Caco-2 (cell line): ENCODE measurements around the gene PPP1R13B. TPM values are rescaled to one million over a fixed set of nuclear protein-coding genes. Genes with fewer than 3 reads are reported as not detected.

ENCODE experiments used
- BruUV-seq: library from RNA; stranded (reverse); fragments of 400-500 nt; replicated peaks from 2 replicates; lab custom pipeline; 2021; lab: Mats Ljungman, UMichigan
- CTCF ChIA-PET: fragments of 300-600 bp; sonication (Branson Sonifier 250); formaldehyde crosslinking; loops from one replicate; lab custom pipeline; 2022; ENCODE audit warnings: antibody characterized with exemption; lab: Charles Lee
- POLR2A ChIA-PET: fragments of 300-600 bp; sonication (Branson Sonifier 250); formaldehyde crosslinking; loops from one replicate; lab custom pipeline; 2022; ENCODE audit warnings: antibody characterized with exemption; lab: Charles Lee
- DNase-seq, 2 experiments: peaks; one replicate each; pipeline versions ENCODE4 v3.0.0 to v3.0.0-alpha.2; 2020 to 2022
- H3K27me3 ChIP-seq: replicated peaks from 2 replicates; pipeline ENCODE4 v1.6.0; 2011; ENCODE audit warnings: low read length; ENCODE audit not compliant: control insufficient read depth, insufficient read depth
- H3K36me3 ChIP-seq: 2 replicates; pipeline ENCODE4 v1.5.1; 2011; ENCODE audit warnings: low read length; ENCODE audit not compliant: control insufficient read depth, insufficient read depth
- H3K4me1 ChIP-seq: fragments of 250-450 bp; sonication (Bioruptor Pico); 2 replicates; pipeline ENCODE4 v1.5.1; 2020; ENCODE audit warnings: mild to moderate bottlenecking
- H3K4me3 ChIP-seq: 2 replicates; pipeline ENCODE4 v1.5.1; 2011; ENCODE audit warnings: low read depth, mild to moderate bottlenecking, control low read depth, low read length
- H3K9me3 ChIP-seq: fragments of 250-450 bp; sonication (Bioruptor Pico); 2 replicates; pipeline ENCODE4 v1.5.1; 2020; ENCODE audit warnings: mild to moderate bottlenecking, moderate library complexity
- H3K27ac Mint-ChIP-seq: one replicate; pipeline ENCODE4 v1.8.0; 2022; ENCODE audit warnings: mixed read lengths; ENCODE audit not compliant: unreplicated experiment
- H3K27me3 Mint-ChIP-seq: one replicate; pipeline ENCODE4 v1.8.0; 2022; ENCODE audit warnings: mixed read lengths; ENCODE audit not compliant: insufficient read depth, unreplicated experiment
- H3K36me3 Mint-ChIP-seq: one replicate; pipeline ENCODE4 v1.8.0; 2022; ENCODE audit warnings: mild to moderate bottlenecking, mixed read lengths; ENCODE audit not compliant: insufficient read depth, unreplicated experiment
- H3K4me1 Mint-ChIP-seq: one replicate; pipeline ENCODE4 v1.8.0; 2022; ENCODE audit warnings: low read depth, mixed read lengths; ENCODE audit not compliant: unreplicated experiment
- H3K4me3 Mint-ChIP-seq: one replicate; pipeline ENCODE4 v1.8.0; 2022; ENCODE audit warnings: mild to moderate bottlenecking, moderate library complexity, mixed read lengths; ENCODE audit not compliant: unreplicated experiment
- H3K9me3 Mint-ChIP-seq: one replicate; pipeline ENCODE4 v1.8.0; 2022; ENCODE audit warnings: mixed read lengths; ENCODE audit not compliant: unreplicated experiment
- CTCF ChIP-seq, 2 experiments: fragments of 200-600 bp in 1 of 2; IDR thresholded peaks; 1 replicate in 1 of 2; 2 replicates in 1 of 2; pipeline versions ENCODE4 v1.5.1 to v1.8.0; 2011 to 2022; ENCODE audit warnings: antibody characterized with exemption in 1 of 2, control low read depth in 1 of 2, inconsistent platforms in 1 of 2, low read depth in 1 of 2, low read length in 1 of 2, mild to moderate bottlenecking in 1 of 2, moderate library complexity in 1 of 2; ENCODE audit not compliant: insufficient read depth in 1 of 2, severe bottlenecking in 1 of 2, unreplicated experiment in 1 of 2
- intact Hi-C: fragments of 100-400 bp; cut with micrococcal nuclease; formaldehyde crosslinking; loops from one replicate; pipeline ENCODE4 v1.10.0; 2022; ENCODE audit not compliant: unreplicated experiment
- total RNA-seq: library from RNA; stranded (reverse); gene quantifications from 2 replicates; pipeline ENCODE4 v1.2.3, GENCODE V29; 2022

The PPP1R13B gene
- total RNA-seq, 1 experiment from 2014 or later, result 15.8 TPM

GRCh38 chr14:103705504-103706284 lies 141.7 kb downstream of the PPP1R13B start:
- no peak for DNase-seq
- BruUV-seq, result no TSS peak

GRCh38 chr14:103705118-103705503 lies 142.3 kb downstream of the PPP1R13B start:
- no peaks in the 10 kb centered on the region for H3K4me1 ChIP-seq
- no peak overlapping the region for H3K4me3 Mint-ChIP-seq
- H3K4me1 Mint-ChIP-seq, result no peaks in the 10 kb centered on the region
- BruUV-seq, result no TSS peak
- intact Hi-C loops, result no loop called here
- CTCF ChIA-PET, result no interaction called here
- H3K9me3 ChIP-seq, result no peaks in the 10 kb centered on the region
- no peaks in the 10 kb centered on the region for H3K9me3 Mint-ChIP-seq
- no peaks in the 10 kb centered on the region for H3K27me3 Mint-ChIP-seq
- H3K36me3 ChIP-seq, result no peaks in the 10 kb centered on the region; the same call in 1 of the 2 replicates
- POLR2A ChIA-PET, result no interaction called here
- TF ChIP-seq CTCF (IDR thresholded peaks at IDR 0.05; ENCODE audit: insufficient read depth in 1 of 2, low read depth in 1 of 2, low read length in 1 of 2, severe bottlenecking in 1 of 2, unreplicated experiment in 1 of 2), result no peak
- H3K27me3 ChIP-seq, result no peaks in the 10 kb centered on the region
- H3K4me3 ChIP-seq, result no peak overlapping the region
- H3K27ac Mint-ChIP-seq, result no peak overlapping the region
- peaks cover 76% of the 10 kb centered on the region for H3K36me3 Mint-ChIP-seq
- DNase-seq, result no peak

More at GRCh38 chr14:103705504-103706284, 141.7 kb downstream of the PPP1R13B start:
- H3K36me3 Mint-ChIP-seq, result peaks cover 72% of the 10 kb centered on the region
- no peak overlapping the region for H3K4me3 Mint-ChIP-seq
- H3K9me3 Mint-ChIP-seq, result no peaks in the 10 kb centered on the region
- Histone ChIP-seq H3K27me3 (no peaks in the 10 kb centered on the region), H3K36me3 (no peaks in the 10 kb centered on the region; the same call in 1 of the 2 replicates), H3K9me3 (no peaks in the 10 kb centered on the region), H3K4me3 (no peak overlapping the region), H3K4me1 (no peaks in the 10 kb centered on the region)
- no peak overlapping the region for H3K27ac Mint-ChIP-seq
- ChIA-PET POLR2A (no interaction called here), CTCF (no interaction called here)
- H3K4me1 Mint-ChIP-seq, result no peaks in the 10 kb centered on the region
- intact Hi-C loops, result no loop called here
- no peak for TF ChIP-seq CTCF (IDR thresholded peaks at IDR 0.05; ENCODE audit: insufficient read depth in 1 of 2, low read depth in 1 of 2, low read length in 1 of 2, severe bottlenecking in 1 of 2, unreplicated experiment in 1 of 2)
- H3K27me3 Mint-ChIP-seq, result no peaks in the 10 kb centered on the region

- intact Hi-C loops, result no loop called here
Observed at GRCh38 chr14:103704708-103705107, 142.7 kb downstream of the PPP1R13B start.

More at GRCh38 chr14:103704708-103705107, 142.7 kb downstream of the PPP1R13B start:
- no peak overlapping the region for H3K4me3 Mint-ChIP-seq
- no TSS peak for BruUV-seq
- Histone ChIP-seq H3K4me1 (no peaks in the 10 kb centered on the region), H3K4me3 (no peak overlapping the region), H3K36me3 (no peaks in the 10 kb centered on the region; the same call in 1 of the 2 replicates), H3K9me3 (no peaks in the 10 kb centered on the region), H3K27me3 (no peaks in the 10 kb centered on the region)
- ChIA-PET CTCF (no interaction called here), POLR2A (no interaction called here)
- no peak overlapping the region for H3K27ac Mint-ChIP-seq
- no peak for TF ChIP-seq CTCF (IDR thresholded peaks at IDR 0.05; ENCODE audit: insufficient read depth in 1 of 2, low read depth in 1 of 2, low read length in 1 of 2, severe bottlenecking in 1 of 2, unreplicated experiment in 1 of 2)
- no peaks in the 10 kb centered on the region for H3K9me3 Mint-ChIP-seq
- DNase-seq, result no peak
- peaks cover 76% of the 10 kb centered on the region for H3K36me3 Mint-ChIP-seq
- H3K27me3 Mint-ChIP-seq, result no peaks in the 10 kb centered on the region
- no peaks in the 10 kb centered on the region for H3K4me1 Mint-ChIP-seq
